ENCODE data around the gene COL23A1.

Gene COL23A1

DNA sequence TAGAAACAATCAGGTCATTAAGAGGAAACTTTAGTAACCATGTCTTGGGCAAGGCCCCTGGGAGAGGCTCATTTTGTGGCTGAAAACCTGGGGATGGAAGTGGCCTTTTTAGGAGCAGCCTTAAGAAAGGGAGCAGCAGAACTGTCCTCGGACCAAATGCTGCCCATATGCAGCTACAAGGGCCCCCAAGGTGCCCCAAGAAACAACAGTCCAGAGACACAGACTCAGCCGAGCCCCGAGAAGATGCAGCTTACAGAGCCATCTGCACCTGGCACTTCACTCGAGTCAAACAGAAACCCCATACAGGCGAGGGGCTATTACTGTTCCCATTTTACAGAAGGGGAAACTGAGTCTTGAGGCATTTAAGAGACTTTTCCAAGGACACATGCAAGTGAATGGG is 58.0 kb downstream of the COL23A1 start:
- no peaks in the 10 kb centered on the region for H3K36me3 ChIP-seq (replicated peaks in 1 of 2; ENCODE audit: control insufficient read depth in 2 of 2, insufficient read depth in 2 of 2, low read length in 2 of 2)
- H3K14ac ChIP-seq (ENCODE audit: low read length): no peak overlapping the region
- H3K9ac ChIP-seq (ENCODE audit: low read depth, low read length, poor library complexity): no peak overlapping the region
- H3K27ac ChIP-seq (replicated peaks; ENCODE audit: low read length): no peak overlapping the region
- no peak overlapping the region for H3K4me3 ChIP-seq (ENCODE audit: low read length in 2 of 2)
- H3K9me3 ChIP-seq (replicated peaks in 1 of 2; ENCODE audit: control insufficient read depth in 2 of 2, insufficient read depth in 1 of 2, low read depth in 1 of 2, low read length in 2 of 2): no peaks in the 10 kb centered on the region
- H3K4me2 ChIP-seq (ENCODE audit: insufficient read depth, low read length, poor library complexity, severe bottlenecking): no peak overlapping the region
- WGBS, 2 donors (ENCODE audit: extremely low coverage in 2 of 2, insufficient read length in 2 of 2, insufficient replicate concordance in 1 of 2): no CpG with 5 or more reads among the region's 5 CpGs
- no peak overlapping the region for H2AFZ ChIP-seq (ENCODE audit: low read length)
- no peaks in the 10 kb centered on the region for H3K79me1 ChIP-seq (ENCODE audit: low read depth, low read length)
- DNase-seq (ENCODE audit: low spot score): no peak
- peaks cover 0 to 4% of the 10 kb centered on the region in 2 donors for H3K4me1 ChIP-seq (ENCODE audit: control insufficient read depth in 2 of 2, insufficient read depth in 1 of 2, low read depth in 1 of 2, low read length in 2 of 2)
- no peak overlapping the region for H2BK12ac ChIP-seq (ENCODE audit: low read length)
- no peak overlapping the region for H4K91ac ChIP-seq (ENCODE audit: low read depth, low read length, poor library complexity)
- no peak overlapping the region for H3K23ac ChIP-seq (ENCODE audit: low read depth, low read length, poor library complexity)
- H4K8ac ChIP-seq (ENCODE audit: low read depth, low read length): no peak overlapping the region
- H3K27me3 ChIP-seq (ENCODE audit: control insufficient read depth in 3 of 3, insufficient read depth in 3 of 3, low read depth in 1 of 3, low read length in 3 of 3): no peaks in the 10 kb centered on the region
- H2AK5ac ChIP-seq (ENCODE audit: low read depth, low read length): no peak overlapping the region
- peak overlapping the region; percentile 40 for H2BK5ac ChIP-seq (ENCODE audit: low read length)
- H3K18ac ChIP-seq (ENCODE audit: low read length): no peak overlapping the region
- H2BK15ac ChIP-seq (ENCODE audit: low read length): no peak overlapping the region
- no peak overlapping the region for H3K4ac ChIP-seq (ENCODE audit: low read length)
- H2BK120ac ChIP-seq (ENCODE audit: low read depth, low read length): no peak overlapping the region

DNA sequence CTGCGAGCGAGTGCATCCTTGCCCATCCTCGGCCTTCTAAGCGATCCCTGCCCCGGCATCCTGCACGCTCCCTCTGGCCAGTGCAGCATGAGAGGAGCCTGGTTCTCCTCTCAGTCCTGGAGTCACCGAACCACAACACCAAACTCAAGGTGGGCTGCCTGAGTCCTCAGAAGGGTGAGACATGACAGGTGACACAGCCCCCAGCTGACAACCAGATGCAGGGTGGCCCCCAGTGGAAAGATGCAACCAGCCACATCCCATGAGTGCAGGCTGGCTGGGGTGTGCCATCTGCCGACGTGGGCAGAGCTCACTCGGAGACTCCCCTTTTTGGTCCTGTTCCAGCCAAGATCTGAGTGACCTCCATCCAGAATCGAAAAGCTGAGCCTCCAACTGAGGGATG is 58.4 kb downstream of the COL23A1 start:
- WGBS, 2 donors (ENCODE audit: extremely low coverage in 2 of 2, insufficient read length in 2 of 2, insufficient replicate concordance in 1 of 2): no CpG with 5 or more reads among the region's 11 CpGs
- Histone ChIP-seq H3K27ac (replicated peaks; ENCODE audit: low read length) (no peak overlapping the region), H4K8ac (ENCODE audit: low read depth, low read length) (no peak overlapping the region), H3K4me2 (ENCODE audit: insufficient read depth, low read length, poor library complexity, severe bottlenecking) (no peak overlapping the region), H3K14ac (ENCODE audit: low read length) (peak overlapping the region; percentile 63), H4K91ac (ENCODE audit: low read depth, low read length, poor library complexity) (no peak overlapping the region), H2BK120ac (ENCODE audit: low read depth, low read length) (no peak overlapping the region), H2BK5ac (ENCODE audit: low read length) (peak overlapping the region; percentile 40), H3K79me1 (ENCODE audit: low read depth, low read length) (no peaks in the 10 kb centered on the region), H2BK12ac (ENCODE audit: low read length) (no peak overlapping the region), H3K18ac (ENCODE audit: low read length) (peak overlapping the region; percentile 70), H3K9ac (ENCODE audit: low read depth, low read length, poor library complexity) (no peak overlapping the region), H3K4me1 (ENCODE audit: control insufficient read depth in 2 of 2, insufficient read depth in 1 of 2, low read depth in 1 of 2, low read length in 2 of 2) (peaks cover 4 to 8% of the 10 kb centered on the region in 2 donors), H2AFZ (ENCODE audit: low read length) (no peak overlapping the region), H2BK15ac (ENCODE audit: low read length) (peak overlapping the region; percentile 49), H3K4ac (ENCODE audit: low read length) (no peak overlapping the region), H3K23ac (ENCODE audit: low read depth, low read length, poor library complexity) (no peak overlapping the region), H3K36me3 (replicated peaks in 1 of 2; ENCODE audit: control insufficient read depth in 2 of 2, insufficient read depth in 2 of 2, low read length in 2 of 2) (no peaks in the 10 kb centered on the region), H3K4me3 (ENCODE audit: low read length in 2 of 2) (no peak overlapping the region), H2AK5ac (ENCODE audit: low read depth, low read length) (peak overlapping the region; percentile 49), H3K27me3 (ENCODE audit: control insufficient read depth in 3 of 3, insufficient read depth in 3 of 3, low read depth in 1 of 3, low read length in 3 of 3) (no peaks in the 10 kb centered on the region), H3K9me3 (replicated peaks in 1 of 2; ENCODE audit: control insufficient read depth in 2 of 2, insufficient read depth in 1 of 2, low read depth in 1 of 2, low read length in 2 of 2) (no peaks in the 10 kb centered on the region)
- DNase-seq (ENCODE audit: low spot score): no peak

GRCh38 chr5:178530526-178530925 is 59.7 kb downstream of the COL23A1 start:
- Histone ChIP-seq H4K8ac (ENCODE audit: low read depth, low read length) (no peak overlapping the region), H3K4me1 (ENCODE audit: control insufficient read depth in 2 of 2, insufficient read depth in 1 of 2, low read depth in 1 of 2, low read length in 2 of 2) (peaks cover 10 to 16% of the 10 kb centered on the region in 2 donors), H3K18ac (ENCODE audit: low read length) (no peak overlapping the region), H2BK120ac (ENCODE audit: low read depth, low read length) (no peak overlapping the region), H3K14ac (ENCODE audit: low read length) (no peak overlapping the region), H2BK15ac (ENCODE audit: low read length) (no peak overlapping the region), H2BK12ac (ENCODE audit: low read length) (no peak overlapping the region), H3K27me3 (ENCODE audit: control insufficient read depth in 3 of 3, insufficient read depth in 3 of 3, low read depth in 1 of 3, low read length in 3 of 3) (no peaks in the 10 kb centered on the region), H3K36me3 (replicated peaks in 1 of 2; ENCODE audit: control insufficient read depth in 2 of 2, insufficient read depth in 2 of 2, low read length in 2 of 2) (no peaks in the 10 kb centered on the region), H2BK5ac (ENCODE audit: low read length) (no peak overlapping the region), H3K4ac (ENCODE audit: low read length) (no peak overlapping the region), H3K79me1 (ENCODE audit: low read depth, low read length) (no peaks in the 10 kb centered on the region), H3K23ac (ENCODE audit: low read depth, low read length, poor library complexity) (no peak overlapping the region), H2AK5ac (ENCODE audit: low read depth, low read length) (no peak overlapping the region), H3K4me2 (ENCODE audit: insufficient read depth, low read length, poor library complexity, severe bottlenecking) (no peak overlapping the region), H3K9ac (ENCODE audit: low read depth, low read length, poor library complexity) (no peak overlapping the region), H4K91ac (ENCODE audit: low read depth, low read length, poor library complexity) (no peak overlapping the region), H3K9me3 (replicated peaks in 1 of 2; ENCODE audit: control insufficient read depth in 2 of 2, insufficient read depth in 1 of 2, low read depth in 1 of 2, low read length in 2 of 2) (peaks cover 0 to 4% of the 10 kb centered on the region in 2 donors), H3K4me3 (ENCODE audit: low read length in 2 of 2) (no peak overlapping the region), H2AFZ (ENCODE audit: low read length) (no peak overlapping the region), H3K27ac (replicated peaks; ENCODE audit: low read length) (no peak overlapping the region)
- DNase-seq (ENCODE audit: low spot score): no peak
- no CpG with 5 or more reads among the region's 7 CpGs for WGBS, 2 donors (ENCODE audit: extremely low coverage in 2 of 2, insufficient read length in 2 of 2, insufficient replicate concordance in 1 of 2)

- H2BK12ac ChIP-seq (ENCODE audit: low read length): no peak overlapping the region
- H4K91ac ChIP-seq (ENCODE audit: low read depth, low read length, poor library complexity): no peak overlapping the region
- no peak overlapping the region for H3K9ac ChIP-seq (ENCODE audit: low read depth, low read length, poor library complexity)
- no peak overlapping the region for H3K23ac ChIP-seq (ENCODE audit: low read depth, low read length, poor library complexity)
- H2BK5ac ChIP-seq (ENCODE audit: low read length): no peak overlapping the region
- no peak overlapping the region for H2BK120ac ChIP-seq (ENCODE audit: low read depth, low read length)
- WGBS, 2 donors (ENCODE audit: extremely low coverage in 2 of 2, insufficient read length in 2 of 2, insufficient replicate concordance in 1 of 2): no CpG with 5 or more reads among the region's 11 CpGs
- H3K4me3 ChIP-seq (ENCODE audit: low read length in 2 of 2): no peak overlapping the region
- no peak overlapping the region for H3K18ac ChIP-seq (ENCODE audit: low read length)
- no peak overlapping the region for H2BK15ac ChIP-seq (ENCODE audit: low read length)
- H3K4me1 ChIP-seq (ENCODE audit: control insufficient read depth in 2 of 2, insufficient read depth in 1 of 2, low read depth in 1 of 2, low read length in 2 of 2): peaks cover 10 to 13% of the 10 kb centered on the region in 2 donors
- H3K27me3 ChIP-seq (ENCODE audit: control insufficient read depth in 3 of 3, insufficient read depth in 3 of 3, low read depth in 1 of 3, low read length in 3 of 3): no peaks in the 10 kb centered on the region
- no peak overlapping the region for H4K8ac ChIP-seq (ENCODE audit: low read depth, low read length)
- H3K36me3 ChIP-seq (replicated peaks in 1 of 2; ENCODE audit: control insufficient read depth in 2 of 2, insufficient read depth in 2 of 2, low read length in 2 of 2): no peaks in the 10 kb centered on the region
- no peaks in the 10 kb centered on the region for H3K79me1 ChIP-seq (ENCODE audit: low read depth, low read length)
- H3K27ac ChIP-seq (replicated peaks; ENCODE audit: low read length): no peak overlapping the region
- H3K4me2 ChIP-seq (ENCODE audit: insufficient read depth, low read length, poor library complexity, severe bottlenecking): no peak overlapping the region
- H2AFZ ChIP-seq (ENCODE audit: low read length): no peak overlapping the region
- H3K9me3 ChIP-seq (replicated peaks in 1 of 2; ENCODE audit: control insufficient read depth in 2 of 2, insufficient read depth in 1 of 2, low read depth in 1 of 2, low read length in 2 of 2): peaks cover 0 to 4% of the 10 kb centered on the region in 2 donors
- no peak overlapping the region for H3K14ac ChIP-seq (ENCODE audit: low read length)
- no peak for DNase-seq (ENCODE audit: low spot score)
- no peak overlapping the region for H3K4ac ChIP-seq (ENCODE audit: low read length)
- no peak overlapping the region for H2AK5ac ChIP-seq (ENCODE audit: low read depth, low read length)
Measured at GRCh38 chr5:178529080-178529479, 61.1 kb downstream of the COL23A1 start.

Data from neuronal stem cell (in vitro differentiated cells).